Measurements from ENCODE around the gene PTAFR. TPM values are rescaled to one million over a fixed set of nuclear protein-coding genes. Genes with fewer than 3 reads are reported as not detected.

The PTAFR gene
- total RNA-seq, 2 experiments from 2014 or later, result 0.47 to 0.53 TPM

GRCh38 chr1:28208818-28209441 lies 32.4 kb upstream of the PTAFR start:
- POLR2A ChIA-PET, result interaction anchor here (0.6 to 0.9 kb wide), 3 partner anchors 15 to 351 kb away, joined by 3 to 4 read pairs (median 3); no protein-coding TSS in a partner anchor
- Histone ChIP-seq H3K4me3 (ENCODE audit: low read length) (no peak overlapping the region), H3K36me3 (ENCODE audit: insufficient read depth, low read length) (peaks cover 68% of the 10 kb centered on the region), H3K27me3 (ENCODE audit: control insufficient read depth in 1 of 2, insufficient read depth in 2 of 2, low read length in 2 of 2) (no peaks in the 10 kb centered on the region), H3K9me3 (ENCODE audit: control insufficient read depth in 1 of 2, insufficient read depth in 1 of 2, low read length in 2 of 2) (no peaks in the 10 kb centered on the region), H3K27ac (ENCODE audit: low read depth in 1 of 2, low read length in 2 of 2) (no peak overlapping the region), H3K4me1 (ENCODE audit: insufficient read depth, low read length) (no peaks in the 10 kb centered on the region)
- H3K9me3 Mint-ChIP-seq, result no peaks in the 10 kb centered on the region
- peaks cover 67% of the 10 kb centered on the region for H3K36me3 Mint-ChIP-seq (ENCODE audit: low read depth)
- no peaks in the 10 kb centered on the region for H3K27me3 Mint-ChIP-seq
- intact Hi-C loops (cut with DNase I, micrococcal nuclease), result loop anchor here (1.0 to 5.0 kb wide), 7 partner anchors 42 to 352 kb away; partner anchors contain the start of gene EYA3 (in 1 of the 2)
- H3K27ac Mint-ChIP-seq, result no peak overlapping the region
- no peak overlapping the region for H3K4me3 Mint-ChIP-seq
- peak; percentile 68 for TF ChIP-seq CTCF (IDR thresholded peaks at IDR 0.05)
- peaks cover 7% of the 10 kb centered on the region for H3K4me1 Mint-ChIP-seq (ENCODE audit: low read depth)
- CTCF ChIA-PET, result interaction anchor here (0.5 to 2.1 kb wide), 12 partner anchors 9 to 350 kb away, joined by 3 to 25 read pairs (median 3); partner anchors contain the start of gene EYA3
- DNase-seq (peak; percentile 38 to 81 (median 54)), ATAC-seq (ENCODE audit: poor library complexity) (peak; percentile 86)

GRCh38 chr1:28205243-28205642 lies 28.8 kb upstream of the PTAFR start:
- Histone ChIP-seq H3K27ac (ENCODE audit: low read depth in 1 of 2, low read length in 2 of 2) (no peak overlapping the region), H3K9me3 (ENCODE audit: control insufficient read depth in 1 of 2, insufficient read depth in 1 of 2, low read length in 2 of 2) (no peaks in the 10 kb centered on the region), H3K4me1 (ENCODE audit: insufficient read depth, low read length) (peaks cover 8% of the 10 kb centered on the region), H3K4me3 (ENCODE audit: low read length) (no peak overlapping the region), H3K36me3 (ENCODE audit: insufficient read depth, low read length) (peaks cover 69% of the 10 kb centered on the region), H3K27me3 (ENCODE audit: control insufficient read depth in 1 of 2, insufficient read depth in 2 of 2, low read length in 2 of 2) (no peaks in the 10 kb centered on the region)
- Mint-ChIP-seq H3K27ac (no peak overlapping the region), H3K4me1 (ENCODE audit: low read depth) (peaks cover 15% of the 10 kb centered on the region), H3K36me3 (ENCODE audit: low read depth) (peaks cover 77% of the 10 kb centered on the region), H3K27me3 (no peaks in the 10 kb centered on the region), H3K9me3 (no peaks in the 10 kb centered on the region), H3K4me3 (no peak overlapping the region)
- DNase-seq (no peak), ATAC-seq (ENCODE audit: poor library complexity) (no peak)
- no peak for TF ChIP-seq CTCF (IDR thresholded peaks at IDR 0.05)
- ChIA-PET CTCF (no interaction called here), POLR2A (no interaction called here)
- intact Hi-C loops (cut with DNase I, micrococcal nuclease), result loop anchor here (5.0 kb wide), 2 partner anchors 38 to 263 kb away; no protein-coding TSS in a partner anchor

GRCh38 chr1:28200234-28200873 lies 23.9 kb upstream of the PTAFR start:
- DNase-seq, result no peak
- Histone ChIP-seq H3K9me3 (ENCODE audit: control insufficient read depth in 1 of 2, insufficient read depth in 1 of 2, low read length in 2 of 2) (peaks cover 5 to 25% of the 10 kb centered on the region in 2 experiments), H3K4me1 (ENCODE audit: insufficient read depth, low read length) (peaks cover 43% of the 10 kb centered on the region), H3K27me3 (ENCODE audit: control insufficient read depth in 1 of 2, insufficient read depth in 2 of 2, low read length in 2 of 2) (no peaks in the 10 kb centered on the region), H3K27ac (ENCODE audit: low read depth in 1 of 2, low read length in 2 of 2) (no peak overlapping the region), H3K4me3 (ENCODE audit: low read length) (no peak overlapping the region), H3K36me3 (ENCODE audit: insufficient read depth, low read length) (peaks cover 58% of the 10 kb centered on the region)
- H3K9me3 Mint-ChIP-seq, result peaks cover 4% of the 10 kb centered on the region
- POLR2A ChIA-PET, result interaction anchor here (1.2 kb wide), 1 partner anchor 31 kb away, joined by 7 read pairs; no protein-coding TSS in a partner anchor
- peak overlapping the region; percentile 67 for H3K27ac Mint-ChIP-seq
- H3K27me3 Mint-ChIP-seq, result no peaks in the 10 kb centered on the region
- CTCF ChIA-PET, result interaction anchor here (1.1 to 1.3 kb wide), 2 partner anchors 9 to 313 kb away, joined by 3 read pairs; no protein-coding TSS in a partner anchor
- peaks cover 81% of the 10 kb centered on the region for H3K36me3 Mint-ChIP-seq (ENCODE audit: low read depth)
- intact Hi-C loops (cut with DNase I, micrococcal nuclease), result no loop called here
- no peak for ATAC-seq (ENCODE audit: poor library complexity)
- no peak overlapping the region for H3K4me3 Mint-ChIP-seq
- TF ChIP-seq CTCF (IDR thresholded peaks at IDR 0.05), result no peak
- peaks cover 40% of the 10 kb centered on the region for H3K4me1 Mint-ChIP-seq (ENCODE audit: low read depth)

Data from CD4-positive, alpha-beta T cell (primary cell).